Head of caudate nucleus (tissue), 42 donors: ENCODE data around the gene OR2T1.
"Not testable (repeated sequence)": the region's sequence is repeated elsewhere in the genome, so short reads cannot be mapped to it uniquely, and the experiment has no call there.

Experiments
- DNase-seq, 42 donors: peaks; one replicate each; pipeline versions ENCODE4 v3.0.0 to v3.0.0-alpha.2; 2020 to 2021; ENCODE audit warnings: mixed read lengths in 7 of 42
- intact Hi-C: fragments of 100-400 bp; cut with DNase I; formaldehyde crosslinking; loops from one replicate; pipeline ENCODE4 v1.15.0; 2022

OR2T1 gene

DNA sequence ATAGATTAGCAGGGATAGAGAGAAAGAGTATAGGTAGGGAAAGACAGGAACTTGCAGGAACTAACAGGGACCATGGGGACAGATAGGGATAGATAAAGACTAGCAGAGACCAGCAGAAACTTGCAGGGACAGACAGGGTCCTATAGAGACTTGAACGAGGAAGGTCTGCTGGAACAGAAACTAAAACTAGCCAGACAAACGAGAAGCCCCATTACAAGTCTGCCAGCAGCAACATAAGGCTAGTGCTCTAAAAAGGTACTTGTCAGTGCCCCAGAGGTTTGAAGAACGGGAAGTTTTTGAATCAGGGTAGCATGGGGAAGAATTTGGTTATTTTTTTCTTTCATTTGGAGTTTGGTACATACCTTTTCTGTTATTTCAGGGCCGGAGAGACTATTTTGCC, 29.4 kb downstream of the OR2T1 start:
- DNase-seq, intact Hi-C loops: not testable (repeated sequence)

DNA sequence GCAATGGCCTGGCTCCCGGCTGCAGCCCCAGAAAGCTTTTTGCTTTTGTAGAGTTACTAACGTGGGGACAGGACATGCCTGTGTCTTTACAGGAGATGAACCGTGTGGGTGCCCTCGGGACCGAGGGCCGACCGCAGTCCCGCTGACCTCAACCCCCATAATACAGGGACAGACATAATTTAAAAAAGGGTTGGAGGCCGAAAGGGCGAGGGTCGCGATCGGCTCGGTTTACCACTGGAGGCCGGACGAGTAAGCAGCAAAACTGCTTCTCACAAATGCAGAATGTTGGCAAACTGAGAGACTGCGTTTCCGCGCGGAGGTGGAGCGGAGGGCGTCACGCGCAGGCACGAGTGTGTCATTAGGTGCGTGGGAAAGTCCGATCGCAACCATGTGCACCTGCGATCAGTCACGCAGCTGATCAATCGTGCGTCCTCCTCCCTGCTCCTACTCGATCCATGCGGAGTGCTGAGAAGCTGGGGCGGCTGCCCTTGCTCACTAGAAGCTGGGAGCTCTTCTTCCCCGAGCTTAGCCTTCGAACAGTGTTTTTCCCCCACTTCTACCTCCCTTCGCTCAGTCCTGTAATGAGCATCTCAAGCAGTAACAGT, 31.1 kb downstream of the OR2T1 start:
- DNase-seq, intact Hi-C loops: not testable (repeated sequence)

DNA sequence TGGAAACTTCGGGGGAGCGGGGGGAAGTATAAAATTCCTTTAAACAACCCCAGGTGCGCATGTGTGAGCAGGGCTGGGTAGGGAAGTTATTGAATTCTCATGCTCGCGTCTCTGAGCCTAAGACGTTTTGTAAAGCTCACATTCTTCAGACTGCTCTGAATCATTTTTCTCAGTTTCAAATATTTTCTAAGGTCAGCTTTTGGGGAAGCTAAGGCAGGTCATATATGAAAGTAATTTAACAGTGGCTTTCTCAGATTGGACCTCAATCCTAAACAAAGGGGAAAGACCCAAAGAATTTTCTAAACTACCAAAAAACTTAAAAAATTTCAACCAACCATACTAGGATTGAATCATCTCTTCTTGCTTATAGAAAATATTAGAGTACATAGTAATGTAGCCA, 32.1 kb downstream of the OR2T1 start:
- DNase-seq, intact Hi-C loops: not testable (repeated sequence)

DNA sequence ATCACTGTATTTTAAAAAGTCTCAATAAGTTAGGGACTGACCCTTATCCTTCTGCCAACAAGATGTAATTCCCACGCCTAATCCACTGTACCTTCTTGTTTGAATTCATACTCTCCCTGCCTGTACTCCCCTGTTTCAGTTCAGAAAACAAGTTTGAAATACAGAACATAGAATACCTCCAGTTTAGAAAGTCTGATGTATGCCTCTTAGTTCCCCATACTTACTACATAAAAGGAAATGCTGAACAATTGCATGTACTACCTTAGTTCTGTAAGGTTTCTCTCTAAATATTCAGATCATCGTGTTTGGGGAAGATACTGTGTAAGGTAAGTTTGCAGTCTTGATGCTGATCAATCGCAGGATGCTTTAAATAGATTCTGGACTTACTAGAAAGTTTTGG, 33.5 kb downstream of the OR2T1 start:
- intact Hi-C loops, result not testable (repeated sequence)

DNA sequence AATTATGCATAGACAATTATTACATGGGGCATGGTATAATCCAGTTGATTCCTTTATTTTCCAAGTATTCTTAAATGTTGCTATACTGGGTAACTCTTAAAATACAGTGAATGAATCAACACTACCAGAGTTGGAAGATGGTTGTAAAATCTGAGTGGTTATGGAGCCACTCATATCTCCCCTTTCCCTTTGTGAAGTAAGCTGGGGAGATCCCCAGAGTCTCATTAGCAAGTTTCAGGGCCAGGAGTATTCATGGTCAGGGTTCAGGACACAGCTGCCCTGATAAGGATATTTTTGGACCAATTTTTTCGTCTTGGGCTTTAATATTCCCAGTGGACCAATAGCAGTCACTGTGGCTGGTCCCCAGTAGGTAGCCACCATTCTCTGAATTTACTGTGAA, 35.8 kb downstream of the OR2T1 start:
- DNase-seq, intact Hi-C loops: not testable (repeated sequence)

More for the DNA sequence above, 33.5 kb downstream of the OR2T1 start:
- not testable (repeated sequence) for DNase-seq

DNA sequence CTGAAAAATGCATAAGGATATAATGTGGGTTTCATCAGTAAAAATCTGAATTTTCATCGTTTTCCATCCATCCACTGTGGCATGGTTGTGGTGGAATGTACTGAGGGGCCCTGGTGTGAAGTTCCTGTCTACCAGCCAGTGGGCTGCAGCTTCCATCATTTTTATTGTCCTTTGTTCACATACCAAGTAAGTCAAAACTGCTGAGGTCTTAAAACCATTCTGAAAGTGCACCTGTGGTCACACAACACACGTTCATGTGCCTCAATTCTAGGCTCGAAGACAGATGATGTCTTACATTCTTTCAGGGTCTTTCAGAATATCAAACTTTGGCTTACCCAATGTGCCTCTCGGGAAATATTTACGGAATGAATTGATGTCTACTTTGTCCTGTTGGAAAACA, 36.4 kb downstream of the OR2T1 start:
- DNase-seq, intact Hi-C loops: not testable (repeated sequence)

DNA sequence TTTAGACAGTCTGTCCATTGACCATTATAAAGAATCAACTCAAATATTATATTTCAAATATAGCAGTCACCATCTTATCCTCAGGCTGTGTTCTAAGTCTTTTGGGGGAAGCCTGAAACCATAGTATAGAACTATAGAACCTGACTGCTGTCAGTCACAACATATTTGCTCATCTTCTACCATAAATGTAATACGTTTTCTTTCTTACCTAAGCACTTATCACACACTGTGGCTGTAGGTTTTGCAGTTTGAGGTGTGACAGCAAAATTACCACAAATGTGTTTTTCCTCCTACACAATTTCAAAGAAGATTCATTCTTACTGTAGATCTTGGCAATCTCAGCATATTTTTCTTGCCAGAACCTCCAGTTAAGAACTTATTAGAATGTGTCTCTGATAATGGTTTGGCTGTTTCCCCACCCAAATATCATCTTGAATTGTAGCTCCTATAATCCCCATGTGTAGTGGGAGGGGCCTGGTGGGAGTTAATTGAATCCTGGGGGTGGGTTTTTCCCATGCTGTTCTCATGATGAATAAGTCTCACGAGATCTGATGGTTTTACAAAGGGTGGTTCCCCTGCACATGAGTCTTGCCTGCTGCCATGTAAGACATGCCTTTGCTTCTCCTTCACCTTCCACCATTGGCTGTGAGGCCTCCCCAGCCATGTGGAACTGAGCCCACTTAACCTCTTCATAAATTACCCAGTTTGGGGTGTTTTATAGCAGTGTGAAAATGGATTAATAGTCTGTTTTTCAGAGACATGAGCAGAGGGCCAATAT, 39.8 kb downstream of the OR2T1 start:
- intact Hi-C loops, DNase-seq: not testable (repeated sequence)

DNA sequence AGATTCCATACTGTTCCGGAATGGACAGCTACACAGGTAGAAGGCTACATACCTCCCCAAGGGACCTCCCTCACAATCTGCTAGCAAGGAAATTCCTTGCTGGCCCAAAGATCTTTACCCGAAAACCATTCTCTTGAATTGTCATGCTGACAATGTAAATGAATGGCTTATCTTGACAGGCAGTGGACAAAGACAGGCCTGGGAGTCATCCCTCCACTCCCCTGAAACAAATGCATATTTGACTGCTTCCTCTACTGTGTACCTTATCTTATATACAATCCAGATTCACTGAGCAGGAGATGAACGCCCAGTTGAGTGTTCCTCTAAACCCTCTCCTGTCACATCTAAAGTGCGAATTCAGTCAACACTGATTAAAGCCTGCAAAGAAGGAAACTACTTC, 41.8 kb downstream of the OR2T1 start:
- DNase-seq, intact Hi-C loops: not testable (repeated sequence)

DNA sequence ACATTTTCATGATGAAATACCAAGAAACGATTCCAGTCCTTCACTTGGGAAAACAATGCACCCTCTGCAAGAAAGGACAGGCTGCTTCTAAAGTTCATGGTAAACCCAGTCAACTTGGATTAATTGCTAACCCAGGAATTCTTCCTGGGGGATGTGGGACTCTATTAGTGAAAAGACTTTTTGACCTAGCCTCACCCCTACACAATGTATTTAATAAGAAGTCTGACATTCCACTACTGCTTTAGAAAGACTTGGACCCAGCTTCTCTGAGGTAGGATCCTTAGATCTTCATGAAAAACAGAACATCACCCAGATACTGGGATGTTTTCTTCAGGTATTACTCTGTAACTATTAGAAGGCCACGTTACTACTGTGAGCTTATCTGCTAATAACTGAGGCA, 42.6 kb downstream of the OR2T1 start, which contains the start of gene OR2T2:
Gene OR2T2, plus strand, starts transcription at position 239 of the 400 bp plus-strand sequence. CDS start 7,161 bp downstream, outside the sequence.
- DNase-seq, intact Hi-C loops: not testable (repeated sequence)

DNA sequence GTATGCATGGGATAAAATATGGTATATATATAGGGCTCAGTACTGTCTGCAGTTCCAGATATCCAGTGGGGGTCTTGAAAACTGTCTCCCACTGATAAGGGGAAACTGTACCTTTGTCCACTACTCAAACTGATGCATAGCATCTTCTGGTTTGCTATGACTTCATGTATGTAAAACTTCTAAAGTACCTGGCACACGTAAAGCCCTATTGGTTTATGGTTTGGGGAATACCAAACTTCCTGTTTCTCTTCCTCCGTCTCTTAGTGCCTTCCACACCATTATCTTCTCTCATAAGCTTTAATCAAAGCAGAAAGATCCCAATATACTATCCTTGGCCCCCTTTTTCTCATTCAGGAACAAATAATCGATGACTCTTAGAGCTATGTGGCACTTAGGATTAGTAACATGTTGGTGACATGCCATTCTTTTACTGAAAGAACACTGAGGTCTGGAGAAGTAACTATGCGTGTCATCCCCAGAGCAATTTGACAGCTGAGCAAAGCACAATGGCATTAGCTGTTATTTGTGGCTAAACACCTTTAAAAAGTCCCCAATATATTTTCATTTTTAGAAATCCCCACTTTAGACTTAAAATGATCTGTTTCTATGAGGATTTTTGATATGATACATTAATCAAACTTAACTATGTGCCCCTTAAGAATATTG, 45.7 kb downstream of the OR2T1 start:
- DNase-seq, intact Hi-C loops: not testable (repeated sequence)

DNA sequence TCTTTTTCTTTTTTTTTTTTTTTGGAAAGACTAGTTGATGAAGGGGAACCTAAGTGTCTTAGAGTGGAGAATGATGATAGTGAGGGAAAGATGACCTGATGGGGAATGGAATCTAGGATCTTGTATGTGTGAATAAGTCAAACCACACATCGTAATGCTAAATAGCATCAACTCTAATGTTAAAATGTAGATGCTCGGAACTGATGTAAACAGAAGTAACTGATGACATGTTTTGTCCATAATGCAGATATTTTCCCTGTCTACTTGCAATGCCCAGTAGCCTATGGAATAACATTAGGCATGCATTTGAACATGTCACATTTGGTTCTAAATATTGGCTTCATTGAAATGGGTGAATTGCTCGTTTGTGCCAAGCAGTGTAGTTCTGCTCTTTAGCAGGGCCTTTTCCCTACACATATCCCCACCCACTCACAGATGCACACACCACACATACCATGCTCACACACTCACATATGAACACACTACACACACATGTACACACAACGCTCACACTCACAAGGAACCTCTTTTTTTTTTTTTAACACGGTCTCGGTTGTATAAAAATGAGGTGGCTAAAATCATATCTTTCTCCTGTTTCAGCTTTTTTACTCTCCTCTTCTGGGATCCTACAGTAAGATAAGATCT, 47.1 kb downstream of the OR2T1 start:
- intact Hi-C loops, DNase-seq: not testable (repeated sequence)

DNA sequence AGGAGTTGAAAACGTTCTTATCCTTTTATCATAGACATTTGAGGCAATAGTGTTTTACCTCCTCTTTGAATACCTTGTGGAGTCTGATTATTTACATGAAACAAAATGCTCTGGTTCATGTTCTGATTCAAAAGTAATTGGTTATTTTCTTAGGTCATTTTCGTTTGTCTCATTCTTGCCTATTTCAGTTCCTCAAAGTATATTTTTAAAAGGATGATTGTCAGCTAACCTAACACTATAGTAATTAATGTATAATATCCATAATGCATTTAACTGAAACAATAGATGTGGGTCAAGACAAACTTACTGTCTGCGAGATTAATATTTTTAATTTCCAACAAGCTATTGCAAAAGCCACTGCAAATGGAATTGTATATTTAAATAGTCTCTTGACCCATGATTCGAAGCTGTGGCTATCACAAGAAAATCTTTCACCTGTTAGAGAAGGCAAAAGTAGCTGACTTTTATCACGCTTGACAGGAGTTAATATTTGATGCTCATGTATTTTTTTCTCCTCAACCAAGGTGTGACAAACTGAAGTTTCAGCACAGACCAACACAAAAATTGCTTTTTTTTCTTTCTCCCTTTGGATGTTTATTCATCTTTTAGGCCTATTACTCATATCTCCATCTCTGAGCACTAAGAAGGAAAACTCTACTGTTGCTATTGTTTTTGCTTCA, 47.8 kb downstream of the OR2T1 start:
- DNase-seq, intact Hi-C loops: not testable (repeated sequence)

DNA sequence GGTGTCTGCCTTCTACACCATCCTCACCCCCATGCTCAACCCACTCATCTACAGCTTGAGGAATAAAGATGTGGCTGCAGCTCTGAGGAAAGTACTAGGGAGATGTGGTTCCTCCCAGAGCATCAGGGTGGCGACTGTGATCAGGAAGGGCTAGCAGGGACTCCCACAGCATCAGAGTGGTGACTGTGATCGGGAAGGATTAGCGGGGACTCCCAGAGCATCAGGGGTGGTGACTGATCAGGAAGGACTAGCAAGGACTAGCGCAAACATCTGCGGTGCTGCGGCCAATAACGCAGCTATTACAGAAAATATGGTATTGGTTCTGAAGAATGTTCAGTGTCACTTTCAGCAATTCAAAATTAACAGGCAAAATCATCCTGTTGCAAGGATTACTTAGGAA, 50.8 kb downstream of the OR2T1 start:
- intact Hi-C loops, DNase-seq: not testable (repeated sequence)

DNA sequence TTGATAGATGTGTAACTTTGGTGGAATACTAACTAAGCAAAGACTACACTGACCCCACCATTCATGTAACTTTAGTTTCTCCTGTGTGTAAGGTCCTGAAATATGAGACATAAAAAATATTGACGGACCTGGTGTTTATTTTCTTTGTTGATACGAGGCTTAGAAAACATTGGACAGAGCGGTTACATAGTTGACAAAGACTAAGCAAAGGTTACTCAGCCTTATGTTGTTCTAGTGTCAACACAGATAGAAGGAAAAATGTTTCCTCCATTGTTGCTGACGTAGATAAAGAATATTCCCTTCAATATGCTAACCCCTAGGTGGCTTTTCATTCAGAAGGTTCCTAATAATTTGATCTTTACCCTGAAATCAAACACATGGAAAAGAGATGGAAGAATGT, 52.2 kb downstream of the OR2T1 start:
- DNase-seq, intact Hi-C loops: not testable (repeated sequence)

DNA sequence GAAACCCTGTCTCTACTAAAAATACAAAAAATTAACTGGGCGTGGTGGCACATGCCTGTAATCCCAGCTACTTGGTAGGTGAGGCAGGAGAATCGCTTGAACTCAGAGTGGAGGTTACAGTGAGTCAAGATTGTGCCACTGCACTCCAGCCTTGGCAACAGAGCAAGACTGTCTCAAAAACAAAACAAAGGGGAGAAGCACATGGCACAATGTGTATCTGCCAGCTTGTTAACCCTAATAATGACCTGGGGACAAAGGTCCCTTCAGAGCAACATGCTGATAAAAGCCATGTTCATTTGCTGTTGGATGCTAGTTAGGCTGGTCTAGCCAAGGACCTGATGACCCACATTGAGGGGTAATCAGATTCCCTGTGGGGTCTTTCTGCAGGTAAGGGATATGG, 53.8 kb downstream of the OR2T1 start:
- intact Hi-C loops, result not testable (repeated sequence)

More for the DNA sequence above, 53.8 kb downstream of the OR2T1 start:
- not testable (repeated sequence) for DNase-seq
